ENCODE data around the gene POLR1D. TPM values are rescaled to one million over a fixed set of nuclear protein-coding genes. Genes with fewer than 3 reads are reported as not detected.

The POLR1D gene
- total and polyA plus RNA-seq, 10 donors: 64.2 to 134 (median 104) TPM

DNA sequence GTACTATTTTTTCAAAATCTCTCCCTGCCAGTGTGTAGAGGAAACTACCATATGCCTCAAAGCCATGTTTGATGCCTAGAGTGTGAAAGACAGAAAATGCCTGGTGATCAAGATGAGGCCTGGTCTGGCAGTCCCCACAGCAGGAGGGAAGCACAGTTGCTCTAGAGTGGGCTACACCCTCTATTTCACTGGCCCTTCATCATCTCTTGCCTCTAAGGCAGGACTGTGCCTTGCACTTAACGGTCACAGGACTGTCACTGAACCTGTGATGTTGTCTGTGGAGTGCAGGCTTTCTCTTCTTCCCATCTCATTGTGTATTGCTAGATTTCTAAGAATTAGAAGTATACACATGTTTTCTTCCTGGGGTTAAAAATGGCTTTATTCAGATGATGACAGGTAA lies 16.3 kb downstream of the POLR1D start:
- Histone ChIP-seq H3K4me3 (no peak overlapping the region), H3K27me3 (replicated peaks in 1 of 7) (no peaks in the 10 kb centered on the region), H3K9me3 (no peaks in the 10 kb centered on the region), H3K27ac (peak overlapping the region in 6 of 8 donors; percentile 21 to 53 (median 38)), H3K36me3 (peaks cover 0 to 22% (median 0%) of the 10 kb centered on the region in 6 donors), H3K4me1 (peaks cover 0 to 68% (median 28%) of the 10 kb centered on the region in 6 donors)
- DNase-seq: no peak
- WGBS, 5 donors: 88 to 100% (median 94%) methylated on average over 1 of the region's 1 CpG
- intact Hi-C loops (cut with DNase I; ENCODE audit: low total_unique reads): no loop called here
- TF ChIP-seq, protein P1, sequence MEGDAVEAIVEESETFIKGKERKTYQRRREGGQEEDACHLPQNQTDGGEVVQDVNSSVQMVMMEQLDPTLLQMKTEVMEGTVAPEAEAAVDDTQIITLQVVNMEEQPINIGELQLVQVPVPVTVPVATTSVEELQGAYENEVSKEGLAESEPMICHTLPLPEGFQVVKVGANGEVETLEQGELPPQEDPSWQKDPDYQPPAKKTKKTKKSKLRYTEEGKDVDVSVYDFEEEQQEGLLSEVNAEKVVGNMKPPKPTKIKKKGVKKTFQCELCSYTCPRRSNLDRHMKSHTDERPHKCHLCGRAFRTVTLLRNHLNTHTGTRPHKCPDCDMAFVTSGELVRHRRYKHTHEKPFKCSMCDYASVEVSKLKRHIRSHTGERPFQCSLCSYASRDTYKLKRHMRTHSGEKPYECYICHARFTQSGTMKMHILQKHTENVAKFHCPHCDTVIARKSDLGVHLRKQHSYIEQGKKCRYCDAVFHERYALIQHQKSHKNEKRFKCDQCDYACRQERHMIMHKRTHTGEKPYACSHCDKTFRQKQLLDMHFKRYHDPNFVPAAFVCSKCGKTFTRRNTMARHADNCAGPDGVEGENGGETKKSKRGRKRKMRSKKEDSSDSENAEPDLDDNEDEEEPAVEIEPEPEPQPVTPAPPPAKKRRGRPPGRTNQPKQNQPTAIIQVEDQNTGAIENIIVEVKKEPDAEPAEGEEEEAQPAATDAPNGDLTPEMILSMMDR (IDR thresholded peaks at IDR 0.05 in 8 of 11, conservative IDR thresholded peaks at IDR 0.05 in 3 of 11): no peak
- TF ChIP-seq POLR2AphosphoS5 (IDR thresholded peaks at IDR 0.05): no peak
- no peak for TF ChIP-seq POLR2A (IDR thresholded peaks at IDR 0.05)

DNA sequence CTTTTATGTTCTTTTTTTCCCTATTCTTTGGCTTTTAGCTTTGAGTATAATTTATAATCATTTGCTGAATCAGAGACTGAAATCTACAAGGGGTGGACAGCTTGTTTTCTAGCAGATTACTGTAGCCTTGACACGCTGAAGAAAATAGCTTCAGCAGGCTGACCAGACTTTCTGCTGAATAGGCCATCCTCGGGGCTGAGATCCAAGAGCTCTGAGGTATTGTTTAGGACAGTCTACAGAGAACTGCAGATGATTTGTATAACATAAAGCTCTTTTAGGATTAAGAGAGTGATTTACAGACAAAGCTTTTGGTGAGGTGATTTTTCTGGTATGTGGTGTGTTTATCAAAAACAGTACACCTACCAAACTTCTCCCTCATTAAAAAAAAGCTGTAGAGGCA lies 16.8 kb downstream of the POLR1D start:
- intact Hi-C loops (cut with DNase I; ENCODE audit: low total_unique reads): no loop called here
- H3K27ac ChIP-seq: peak overlapping the region in 6 of 8 donors; percentile 21 to 53 (median 38)
- peaks cover 0 to 73% (median 28%) of the 10 kb centered on the region in 6 donors for H3K4me1 ChIP-seq

DNA sequence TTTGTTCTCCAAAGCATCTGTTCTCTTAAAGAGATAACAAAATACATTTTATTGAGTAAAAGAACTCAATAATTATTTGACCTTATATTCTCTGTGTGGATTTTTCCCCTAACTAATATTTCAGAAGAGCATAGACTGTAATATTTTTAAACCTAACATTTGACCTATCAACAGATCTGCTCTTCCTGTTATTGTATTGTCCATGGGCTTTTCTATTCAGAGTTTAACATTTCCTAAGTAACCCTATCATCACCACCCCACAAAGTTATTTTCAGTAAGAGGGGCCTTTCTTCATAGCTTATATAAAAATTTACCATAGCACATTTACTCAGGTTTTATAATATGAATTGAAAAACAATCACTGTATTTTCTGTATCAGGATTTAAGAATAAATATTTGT lies 17.5 kb downstream of the POLR1D start:
- Histone ChIP-seq H3K4me1 (peaks cover 0 to 74% (median 28%) of the 10 kb centered on the region in 6 donors), H3K27ac (peak overlapping the region in 4 of 8 donors; percentile 21 to 53 (median 44))

More for the DNA sequence above, 16.8 kb downstream of the POLR1D start:
- TF ChIP-seq POLR2AphosphoS5 (IDR thresholded peaks at IDR 0.05): no peak
- TF ChIP-seq, protein P1 (IDR thresholded peaks at IDR 0.05 in 8 of 11, conservative IDR thresholded peaks at IDR 0.05 in 3 of 11): no peak
- TF ChIP-seq POLR2A (IDR thresholded peaks at IDR 0.05): no peak
- H3K36me3 ChIP-seq: peaks cover 0 to 16% (median 0%) of the 10 kb centered on the region in 6 donors
- WGBS, 5 donors: 51 to 80% (median 71%) methylated on average over 2 of the region's 2 CpGs
- H3K27me3 ChIP-seq (replicated peaks in 1 of 7): no peaks in the 10 kb centered on the region
- H3K9me3 ChIP-seq: no peaks in the 10 kb centered on the region
- no peak overlapping the region for H3K4me3 ChIP-seq
- no peak for DNase-seq

DNA sequence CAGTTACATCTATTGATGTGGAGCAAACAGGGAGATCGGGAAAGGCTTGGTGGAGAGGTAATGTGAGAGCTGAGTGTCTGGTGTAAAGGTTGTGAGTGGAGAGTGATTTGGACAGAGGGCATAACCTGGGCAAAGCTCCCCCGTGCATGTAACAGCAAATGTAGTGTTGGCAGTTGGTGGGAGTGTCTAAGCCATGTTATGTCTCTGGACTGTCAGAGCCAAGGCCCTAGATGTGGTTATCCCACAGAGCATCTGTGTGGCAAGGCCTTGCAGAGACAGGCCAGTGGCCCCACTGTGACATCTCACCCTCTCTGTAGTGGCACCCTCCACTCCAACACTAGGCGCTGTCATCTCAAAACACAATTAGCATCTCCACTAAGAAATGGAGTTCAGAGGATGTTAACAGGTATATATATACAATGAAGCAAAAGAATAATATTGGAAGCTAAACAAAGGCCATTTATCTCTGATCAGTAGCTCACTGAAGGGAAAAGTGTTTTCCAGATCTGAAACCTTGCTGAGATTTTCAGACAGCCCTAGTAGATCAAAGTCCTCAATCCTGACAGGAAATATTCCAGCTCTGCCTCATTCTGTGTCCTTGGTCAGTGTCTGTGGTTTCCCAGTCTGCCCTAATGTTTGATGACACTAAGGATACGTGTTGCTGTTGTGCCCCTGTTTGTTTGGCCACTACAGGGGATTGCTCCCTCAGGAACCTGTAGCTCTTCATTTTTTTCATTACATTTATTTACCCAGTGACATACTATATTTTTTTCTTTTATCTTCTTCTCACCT lies 20.2 kb downstream of the POLR1D start:
- 81 to 90% (median 86%) methylated on average over 4 of the region's 4 CpGs for WGBS, 5 donors
- H3K27ac ChIP-seq: peak overlapping the region in 1 of 8 donors; percentile 2
- peaks cover 0 to 59% (median 24%) of the 10 kb centered on the region in 6 donors for H3K4me1 ChIP-seq

More for the DNA sequence above, 17.5 kb downstream of the POLR1D start:
- intact Hi-C loops (cut with DNase I; ENCODE audit: low total_unique reads): no loop called here
- H3K9me3 ChIP-seq: no peaks in the 10 kb centered on the region
- H3K4me3 ChIP-seq: no peak overlapping the region
- DNase-seq: no peak
- peaks cover 0 to 10% (median 0%) of the 10 kb centered on the region in 6 donors for H3K36me3 ChIP-seq
- no peaks in the 10 kb centered on the region for H3K27me3 ChIP-seq (replicated peaks in 1 of 7)
- TF ChIP-seq POLR2AphosphoS5 (IDR thresholded peaks at IDR 0.05): no peak
- TF ChIP-seq, protein P1 (IDR thresholded peaks at IDR 0.05 in 8 of 11, conservative IDR thresholded peaks at IDR 0.05 in 3 of 11): no peak
- no peak for TF ChIP-seq POLR2A (IDR thresholded peaks at IDR 0.05)

More for the DNA sequence above, 20.2 kb downstream of the POLR1D start:
- TF ChIP-seq, protein P1 (IDR thresholded peaks at IDR 0.05 in 8 of 11, conservative IDR thresholded peaks at IDR 0.05 in 3 of 11): no peak
- TF ChIP-seq POLR2A (IDR thresholded peaks at IDR 0.05): no peak
- no peak for TF ChIP-seq POLR2AphosphoS5 (IDR thresholded peaks at IDR 0.05)
- Histone ChIP-seq H3K36me3 (no peaks in the 10 kb centered on the region), H3K4me3 (no peak overlapping the region), H3K9me3 (no peaks in the 10 kb centered on the region), H3K27me3 (replicated peaks in 1 of 7) (no peaks in the 10 kb centered on the region)
- intact Hi-C loops (cut with DNase I; ENCODE audit: low total_unique reads): no loop called here
- no peak for DNase-seq

Data from spleen (tissue), 11 donors.